ENCODE measurements around the gene PDK2. TPM values are rescaled to one million over a fixed set of nuclear protein-coding genes. Genes with fewer than 3 reads are reported as not detected.
"Not testable (repeated sequence)": the region's sequence is repeated elsewhere in the genome, so short reads cannot be mapped to it uniquely, and the experiment has no call there.

PDK2 gene
- total RNA-seq, 1 donor from 2014 or later = 13.6 TPM

DNA sequence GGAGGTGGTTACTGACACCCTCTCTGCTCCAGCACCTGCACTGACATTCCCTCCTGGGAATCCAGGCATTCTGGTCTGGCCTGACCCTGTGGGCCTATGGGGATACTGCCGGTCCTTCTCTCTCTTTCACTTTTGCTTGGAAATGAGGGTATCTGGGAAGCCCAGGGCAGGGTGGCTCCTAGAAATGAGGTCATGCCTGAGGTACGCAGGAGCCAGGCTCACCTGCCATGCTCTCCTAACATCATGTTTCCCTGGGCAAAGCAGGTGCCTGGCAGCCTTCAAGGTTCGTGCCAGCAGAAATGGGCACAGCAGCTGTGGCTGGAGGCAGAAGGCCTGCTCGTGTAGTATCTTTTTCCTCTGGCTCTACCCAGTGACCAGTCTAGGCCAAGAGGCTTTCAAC, 35.9 kb upstream of the PDK2 start:
- ATAC-seq = no peak

GRCh38 chr17:50059759-50060273, 35.3 kb upstream of the PDK2 start:
- ATAC-seq = no peak

DNA sequence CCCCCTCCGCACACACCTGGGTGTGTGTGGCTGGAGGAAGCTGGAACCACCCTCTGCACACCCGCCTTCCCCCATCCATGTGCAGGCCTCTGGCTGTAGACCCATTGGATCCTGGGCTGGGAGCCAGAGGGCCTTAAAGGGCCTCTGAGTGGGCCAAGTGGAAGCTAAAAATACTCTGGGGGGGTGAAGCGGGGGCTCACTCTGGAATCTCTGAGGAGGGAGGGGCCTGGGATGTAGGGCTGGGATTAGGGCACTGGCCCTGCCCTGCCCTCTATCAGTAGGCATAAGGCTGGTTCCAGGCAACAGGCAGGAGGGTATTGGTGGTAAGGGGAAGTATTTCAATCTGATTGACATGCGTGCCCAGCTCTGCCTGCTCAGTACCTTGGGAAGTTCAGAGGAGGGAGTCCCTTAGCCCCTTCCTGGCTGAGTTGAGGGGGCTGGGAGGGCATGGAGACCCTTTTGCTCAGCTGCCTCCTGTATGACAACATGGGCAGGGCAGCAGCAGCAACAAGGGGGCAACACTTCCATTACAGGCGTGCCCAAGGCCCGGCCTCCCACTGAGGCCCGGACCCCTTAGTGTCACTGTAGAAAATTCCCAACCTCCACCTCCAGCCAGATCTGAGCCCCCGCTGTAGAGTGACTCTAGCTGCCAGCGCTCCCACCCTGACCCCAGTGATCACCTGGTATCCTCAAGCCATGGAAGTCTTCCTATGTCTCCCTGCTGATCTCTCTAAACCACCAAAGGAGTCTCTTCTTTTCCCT, 34.0 kb upstream of the PDK2 start:
- no peak for ATAC-seq

DNA sequence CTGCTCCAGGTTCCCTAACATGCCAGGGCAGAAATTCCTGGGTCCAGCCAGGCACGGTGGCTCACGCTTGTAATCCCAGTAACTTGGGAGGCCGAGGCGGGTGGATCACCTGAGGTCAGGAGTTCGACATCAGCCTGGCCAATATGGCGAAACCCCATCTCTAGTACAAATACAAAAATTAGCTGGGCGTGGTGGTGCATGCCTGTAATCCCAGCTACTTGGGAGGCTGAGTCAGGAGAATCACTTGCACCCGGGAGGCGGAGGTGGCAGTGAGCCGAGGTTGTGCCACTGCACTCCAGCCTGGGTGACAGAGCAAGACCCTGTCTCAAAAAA, 33.5 kb upstream of the PDK2 start:
- ATAC-seq = not testable (repeated sequence)

- peak; percentile 94 for ATAC-seq
These were observed 32.6 kb upstream of the PDK2 start for GRCh38 chr17:50062293-50063243.

DNA sequence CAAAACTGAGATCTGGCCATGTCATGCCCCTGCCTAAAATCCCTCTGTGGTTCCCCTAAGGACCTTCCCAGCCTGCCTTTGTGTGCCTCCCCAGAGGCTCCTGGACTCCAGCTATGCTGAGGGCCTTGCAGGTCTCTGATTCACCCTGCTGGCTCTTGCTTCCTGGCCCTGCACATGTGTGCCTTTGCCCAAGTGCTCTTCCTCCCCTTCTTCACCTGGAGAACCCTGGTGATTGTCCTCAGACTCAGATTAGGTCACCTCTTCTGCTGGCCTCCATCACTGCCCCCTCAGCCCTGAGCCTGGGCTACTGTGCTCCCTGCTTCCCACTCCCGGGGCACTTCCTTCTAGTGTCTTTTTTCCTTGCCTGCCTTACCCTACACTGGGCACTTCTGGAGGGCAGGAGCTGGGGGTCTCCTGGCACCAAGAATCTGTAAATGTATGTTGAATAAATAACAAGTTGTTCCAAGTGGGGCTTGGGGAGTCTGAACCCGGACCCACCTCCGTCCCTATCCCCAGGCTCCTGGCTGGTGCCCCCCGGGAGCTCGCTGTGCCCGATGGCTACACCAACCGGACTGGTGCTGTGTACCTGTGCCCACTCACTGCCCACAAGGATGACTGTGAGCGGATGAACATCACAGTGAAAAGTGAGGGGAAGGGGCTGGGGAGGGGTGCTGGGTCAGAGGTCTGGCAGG, 31.4 kb upstream of the PDK2 start:
- no peak for ATAC-seq

DNA sequence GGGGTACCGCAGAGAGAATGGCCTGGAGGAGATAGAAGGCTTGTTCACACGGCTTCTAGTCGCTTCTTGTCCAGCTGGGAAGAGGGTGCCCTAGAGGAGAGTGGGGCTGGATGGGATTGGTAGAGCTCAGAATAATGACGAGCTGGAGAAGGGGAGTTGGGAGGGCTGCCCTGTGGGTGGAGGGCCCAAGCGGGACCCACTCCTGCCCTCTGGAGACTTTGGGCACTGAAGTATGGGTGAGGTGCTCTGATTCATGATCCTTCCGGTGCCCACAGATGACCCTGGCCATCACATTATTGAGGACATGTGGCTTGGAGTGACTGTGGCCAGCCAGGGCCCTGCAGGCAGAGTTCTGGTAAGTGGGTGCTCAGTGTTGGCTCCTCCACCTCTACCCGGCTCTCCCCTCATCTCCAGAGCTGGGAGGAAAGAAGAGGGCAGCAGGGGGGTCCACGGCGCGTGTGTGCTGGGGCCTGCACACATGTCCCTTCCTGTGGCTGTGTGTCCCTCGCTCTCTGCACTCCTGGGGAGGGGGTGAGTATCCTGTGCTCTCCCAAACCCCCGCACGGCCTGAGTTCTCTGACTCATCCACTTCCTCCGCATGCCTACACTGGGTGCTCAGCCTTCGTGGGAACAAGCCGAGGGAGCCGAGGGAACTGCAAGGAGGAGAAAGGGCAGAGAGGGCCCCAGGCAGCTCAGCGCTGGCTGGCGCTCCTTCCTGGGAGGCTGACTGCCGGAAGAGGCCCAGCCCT, 30.7 kb upstream of the PDK2 start:
- ATAC-seq = peak; percentile 65

DNA sequence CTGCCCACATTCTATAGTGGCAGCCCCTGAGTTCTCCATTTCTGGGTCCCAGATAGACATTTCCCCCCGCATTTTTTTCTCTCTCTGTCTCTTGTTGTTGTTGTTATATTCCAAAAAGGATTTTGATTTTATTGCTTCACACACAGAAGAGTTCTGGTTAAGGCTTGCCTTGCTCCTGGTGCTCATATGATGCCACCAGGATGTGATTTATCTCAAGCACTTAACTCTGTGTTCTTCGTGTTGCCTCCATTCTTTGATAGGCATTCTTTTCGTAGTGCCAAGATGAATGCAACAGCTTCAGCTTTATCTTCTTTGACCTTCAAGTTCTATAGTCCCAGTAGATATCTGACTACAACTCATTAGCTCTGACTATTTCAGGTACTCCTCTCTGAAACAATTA, 30.1 kb upstream of the PDK2 start:
- ATAC-seq = no peak

DNA sequence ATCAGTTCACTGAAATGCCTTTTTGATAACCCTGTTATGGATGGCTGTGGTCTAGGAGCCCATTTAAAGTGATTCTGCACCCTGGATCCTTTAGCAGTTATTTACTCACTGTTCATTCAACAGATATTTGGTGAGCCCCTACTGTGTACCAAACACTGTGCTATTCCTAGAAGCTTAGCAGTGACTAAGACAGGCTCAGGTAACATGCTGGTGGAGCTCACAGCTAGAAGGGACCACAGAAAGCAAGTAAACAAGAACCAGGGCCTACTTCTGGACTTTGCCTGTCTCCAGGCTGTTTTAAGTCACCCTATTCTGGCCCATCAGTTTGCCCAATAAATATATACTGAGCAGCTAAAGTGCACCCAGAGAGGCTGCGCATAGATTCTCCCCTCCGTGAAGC, 28.2 kb upstream of the PDK2 start:
- ATAC-seq = no peak

DNA sequence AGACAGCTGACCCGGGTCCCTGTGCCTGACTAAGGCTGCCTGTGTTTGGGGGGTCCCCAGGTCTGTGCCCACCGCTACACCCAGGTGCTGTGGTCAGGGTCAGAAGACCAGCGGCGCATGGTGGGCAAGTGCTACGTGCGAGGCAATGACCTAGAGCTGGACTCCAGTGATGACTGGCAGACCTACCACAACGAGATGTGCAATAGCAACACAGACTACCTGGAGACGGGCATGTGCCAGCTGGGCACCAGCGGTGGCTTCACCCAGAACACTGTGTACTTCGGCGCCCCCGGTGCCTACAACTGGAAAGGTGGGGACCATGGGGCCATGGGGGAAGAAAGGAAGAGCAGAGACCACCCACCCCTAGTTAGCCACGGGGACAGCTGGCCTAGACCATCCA, 27.2 kb upstream of the PDK2 start:
- no peak for ATAC-seq

DNA sequence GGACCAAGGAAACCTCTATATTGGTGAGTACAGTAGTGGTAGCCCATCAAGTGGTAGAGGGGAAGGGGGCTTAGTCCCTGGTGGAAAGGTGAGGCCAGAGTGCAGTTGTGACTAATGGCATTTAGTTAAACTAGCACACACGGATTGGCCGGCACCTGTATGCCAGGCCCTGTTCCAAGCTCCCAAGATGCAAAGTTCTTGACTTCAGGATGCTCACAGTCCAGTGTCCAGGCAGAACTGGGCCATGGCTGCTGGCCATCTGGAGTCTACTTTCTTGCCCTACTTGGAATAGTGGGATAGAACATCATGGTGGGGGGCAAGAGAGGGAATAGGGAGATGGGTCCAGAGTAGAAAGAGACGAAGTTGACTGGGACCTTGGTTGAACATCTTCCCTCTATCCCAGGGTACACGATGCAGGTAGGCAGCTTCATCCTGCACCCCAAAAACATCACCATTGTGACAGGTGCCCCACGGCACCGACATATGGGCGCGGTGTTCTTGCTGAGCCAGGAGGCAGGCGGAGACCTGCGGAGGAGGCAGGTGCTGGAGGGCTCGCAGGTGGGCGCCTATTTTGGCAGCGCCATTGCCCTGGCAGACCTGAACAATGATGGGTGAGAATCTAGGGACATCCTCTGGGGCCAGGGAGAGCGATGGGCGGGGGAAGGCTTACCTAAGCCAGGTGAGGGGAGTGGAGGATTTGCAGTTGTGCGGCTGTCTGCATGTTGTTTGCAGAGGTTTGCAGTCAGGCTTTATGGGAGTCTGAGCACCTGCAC, 24.1 kb upstream of the PDK2 start:
- ATAC-seq = no peak

DNA sequence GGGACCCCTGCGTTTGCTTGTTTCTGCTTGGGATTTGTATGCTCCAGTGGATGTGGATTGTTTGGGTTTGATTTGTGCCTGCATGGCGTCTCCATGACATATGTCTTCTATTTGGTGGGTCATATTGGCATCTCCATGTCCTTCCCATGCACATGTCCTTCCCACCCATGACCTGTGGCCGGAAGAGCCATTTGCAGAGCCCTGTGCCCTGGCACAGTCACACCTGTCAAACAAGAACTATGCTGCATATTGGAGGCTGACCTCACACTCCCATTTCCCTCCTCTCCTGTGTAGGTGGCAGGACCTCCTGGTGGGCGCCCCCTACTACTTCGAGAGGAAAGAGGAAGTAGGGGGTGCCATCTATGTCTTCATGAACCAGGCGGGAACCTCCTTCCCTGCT, 23.5 kb upstream of the PDK2 start:
- no peak for ATAC-seq

GRCh38 chr17:50072130-50072529, 23.0 kb upstream of the PDK2 start:
- ATAC-seq = no peak

- no peak for ATAC-seq
These were observed 22.2 kb upstream of the PDK2 start for GRCh38 chr17:50072925-50073324.

DNA sequence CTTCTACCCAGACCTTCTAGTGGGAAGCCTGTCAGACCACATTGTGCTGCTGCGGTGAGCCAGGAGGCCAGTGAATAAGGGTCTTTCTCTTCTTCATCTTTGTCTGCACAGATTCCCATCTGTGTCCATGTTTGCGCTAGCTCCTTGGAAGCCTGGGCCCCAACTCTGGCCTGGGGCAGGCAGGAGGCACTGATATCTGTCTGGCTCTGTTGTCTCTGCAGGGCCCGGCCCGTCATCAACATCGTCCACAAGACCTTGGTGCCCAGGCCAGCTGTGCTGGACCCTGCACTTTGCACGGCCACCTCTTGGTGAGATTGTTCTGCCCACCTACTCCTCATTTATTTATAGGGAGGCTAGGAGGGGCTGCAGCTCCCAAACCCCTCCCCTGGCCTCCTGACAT, 20.9 kb upstream of the PDK2 start:
- ATAC-seq = no peak

DNA sequence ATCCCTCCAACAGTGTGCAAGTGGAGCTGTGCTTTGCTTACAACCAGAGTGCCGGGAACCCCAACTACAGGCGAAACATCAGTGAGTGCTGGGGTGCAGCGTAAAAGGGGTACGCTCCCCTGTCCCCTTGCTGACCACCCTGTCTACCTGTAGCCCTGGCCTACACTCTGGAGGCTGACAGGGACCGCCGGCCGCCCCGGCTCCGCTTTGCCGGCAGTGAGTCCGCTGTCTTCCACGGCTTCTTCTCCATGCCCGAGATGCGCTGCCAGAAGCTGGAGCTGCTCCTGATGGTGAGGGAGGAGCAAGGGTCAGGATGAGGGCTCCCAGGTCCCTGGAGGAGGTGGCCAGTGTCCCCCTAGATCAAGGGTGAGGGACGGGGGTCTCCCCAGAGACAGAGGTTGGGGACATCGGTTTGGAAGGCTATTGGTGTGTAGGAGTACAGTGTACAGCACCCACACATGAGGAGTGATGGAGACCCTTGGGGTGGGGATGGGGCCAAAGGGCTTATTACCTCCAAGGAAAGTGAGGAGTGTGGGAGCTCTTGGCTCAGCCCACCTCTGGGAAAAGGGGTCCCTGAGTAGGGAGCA, 19.6 kb upstream of the PDK2 start:
- no peak for ATAC-seq

DNA sequence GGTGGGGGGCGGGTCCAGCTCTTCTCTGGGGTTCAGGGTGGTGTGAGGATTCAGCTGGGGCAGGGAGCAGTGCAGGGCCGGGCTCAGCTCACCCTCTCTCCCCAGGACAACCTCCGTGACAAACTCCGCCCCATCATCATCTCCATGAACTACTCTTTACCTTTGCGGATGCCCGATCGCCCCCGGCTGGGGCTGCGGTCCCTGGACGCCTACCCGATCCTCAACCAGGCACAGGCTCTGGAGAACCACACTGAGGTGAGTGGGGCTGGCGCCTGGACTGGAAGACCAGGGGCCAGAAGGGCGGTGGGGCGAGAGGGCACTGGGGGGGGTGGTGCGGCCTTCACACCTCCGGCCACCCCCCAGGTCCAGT, 18.9 kb upstream of the PDK2 start:
- ATAC-seq = no peak

- no peak for ATAC-seq
These were observed 18.4 kb upstream of the PDK2 start for GRCh38 chr17:50076591-50077235.

DNA sequence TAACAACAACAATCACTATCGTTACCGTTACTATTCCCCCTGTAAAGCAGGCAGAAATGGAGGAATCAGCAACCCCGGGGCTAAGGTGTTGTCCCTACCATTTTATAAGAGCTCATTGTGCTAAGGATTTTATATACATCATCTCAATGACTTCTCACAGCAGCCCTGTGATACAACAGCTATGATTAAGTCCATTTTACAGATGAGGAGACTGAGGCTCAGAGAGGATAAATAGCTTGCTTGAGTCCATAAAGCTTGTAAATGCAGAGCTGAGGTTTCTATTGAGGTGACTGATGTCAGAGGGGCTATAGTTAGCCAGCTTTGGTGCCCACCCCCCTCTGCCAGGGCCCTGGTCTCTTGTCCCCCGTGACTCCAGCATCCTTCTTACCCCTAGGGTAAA, 16.7 kb upstream of the PDK2 start:
- no peak for ATAC-seq

- peak; percentile 86 for ATAC-seq
These were observed 15.6 kb upstream of the PDK2 start for GRCh38 chr17:50079334-50080095.
